RWPE1 (cell line): Measurements from ENCODE around the gene SCN2A.

Experiments used
- CTCF ChIA-PET: fragments of 350-600 bp; sonication (Branson Sonifier 250); formaldehyde crosslinking; extraction: SDS; loops from one replicate; lab custom pipeline; 2021; lab: Yijun Ruan, JAX
- POLR2A ChIA-PET: fragments of 400-600 bp; formaldehyde crosslinking; extraction: SDS; loops from one replicate; lab custom pipeline; 2020; ENCODE audit warnings: antibody characterized with exemption; ENCODE audit not compliant: low non-redundant PET; lab: Yijun Ruan, JAX
- DNase-seq: peaks from one replicate; pipeline ENCODE4 v3.0.0; 2012; ENCODE audit warnings: low spot score
- H3K27ac ChIP-seq: fragments of 450-650 bp; 2 replicates; pipeline ENCODE4 v1.5.1; 2017
- CTCF ChIP-seq: fragments of 450-650 bp; conservative IDR thresholded peaks from 2 replicates; pipeline ENCODE4 v1.5.1; 2017; ENCODE audit warnings: low read depth, mild to moderate bottlenecking

SCN2A gene

GRCh38 chr2:165219481-165219880 lies 19.7 kb upstream of the SCN2A start:
- no peak for TF ChIP-seq CTCF
- no peak overlapping the region for H3K27ac ChIP-seq
- CTCF ChIA-PET = interaction anchor here (0.8 to 1.2 kb wide), 2 partner anchors 205 to 227 kb away, joined by 4 to 5 read pairs; no protein-coding TSS in a partner anchor
- POLR2A ChIA-PET = interaction anchor here (0.7 kb wide), 1 partner anchor 164 kb away, joined by 5 read pairs; no protein-coding TSS in a partner anchor
- DNase-seq = no peak

DNA sequence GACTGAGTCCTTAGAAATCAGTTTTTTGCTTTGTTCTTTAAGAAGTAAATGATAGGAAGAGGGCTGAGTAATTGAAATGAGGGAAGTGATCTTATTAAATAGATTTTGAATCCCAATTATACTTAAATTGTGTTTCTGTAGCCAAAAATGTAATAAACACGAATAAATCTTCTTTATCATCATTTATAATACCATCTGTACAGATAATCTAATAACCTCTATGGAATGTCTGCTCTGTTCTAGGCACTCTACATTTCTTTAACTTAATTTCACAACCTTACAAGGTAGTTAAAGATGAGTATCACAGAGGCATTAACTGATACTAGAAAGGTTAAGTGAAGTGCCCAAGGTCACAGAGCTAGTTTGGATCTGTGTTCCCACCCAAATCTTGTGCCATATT lies 14.3 kb upstream of the SCN2A start:
- no peak overlapping the region for H3K27ac ChIP-seq
- DNase-seq = no peak
- ChIA-PET POLR2A (no interaction called here), CTCF (no interaction called here)
- TF ChIP-seq CTCF = no peak

GRCh38 chr2:165227571-165227970 lies 11.6 kb upstream of the SCN2A start:
- no peak for TF ChIP-seq CTCF
- POLR2A ChIA-PET = no interaction called here
- CTCF ChIA-PET = no interaction called here
- no peak overlapping the region for H3K27ac ChIP-seq
- no peak for DNase-seq

- TF ChIP-seq CTCF = no peak
- H3K27ac ChIP-seq = no peak overlapping the region
- DNase-seq = no peak
- CTCF ChIA-PET = interaction anchor here (1.2 kb wide), 1 partner anchor 16 kb away, joined by 4 read pairs; no protein-coding TSS in a partner anchor
- POLR2A ChIA-PET = no interaction called here
Measured at GRCh38 chr2:165237056-165237455, 2.2 kb upstream of the SCN2A start.

- TF ChIP-seq CTCF = no peak
- ChIA-PET POLR2A (no interaction called here), CTCF (interaction anchor here (1.1 to 1.2 kb wide), 2 partner anchors 14 to 245 kb away, joined by 3 to 4 read pairs; no protein-coding TSS in a partner anchor)
- no peak overlapping the region for H3K27ac ChIP-seq
- no peak for DNase-seq
Measured at GRCh38 chr2:165238295-165238694, 919 bp upstream of the SCN2A start.

DNA sequence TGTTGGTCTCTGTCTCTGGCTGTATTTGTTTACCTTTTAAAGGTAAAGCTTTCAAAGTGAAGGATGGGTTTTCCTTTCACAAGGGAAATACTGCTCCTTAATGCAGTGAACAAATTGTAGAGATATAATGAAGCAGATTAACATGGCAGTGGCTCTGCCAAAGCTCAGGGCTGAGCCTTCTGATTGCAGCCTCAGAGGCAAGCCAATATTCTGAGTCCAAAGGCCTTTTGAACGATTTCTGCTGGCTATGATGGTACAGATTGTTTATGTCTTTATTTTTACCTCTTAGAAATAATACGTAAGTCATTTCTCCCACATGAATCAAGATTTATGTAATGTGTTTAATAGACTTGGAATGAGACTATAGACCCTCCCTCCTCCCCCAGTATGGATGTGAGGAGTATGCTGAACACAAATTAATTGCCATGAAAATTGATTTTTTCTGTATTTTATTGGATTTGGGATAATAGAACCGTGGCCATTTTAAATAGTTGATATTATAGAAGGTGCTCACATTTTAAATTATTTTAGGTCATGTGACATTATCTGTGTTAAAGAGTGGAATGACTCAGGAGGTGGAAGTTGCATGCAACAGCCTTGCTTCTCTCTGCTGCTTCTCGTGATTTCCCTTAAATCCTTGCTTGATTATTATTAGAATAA lies 772 bp downstream of the SCN2A start:
- POLR2A ChIA-PET = no interaction called here
- DNase-seq = no peak
- TF ChIP-seq CTCF = no peak
- CTCF ChIA-PET = interaction anchor here (0.6 to 1.7 kb wide), 5 partner anchors 10 to 185 kb away, joined by 3 to 5 read pairs (median 5); no protein-coding TSS in a partner anchor
- H3K27ac ChIP-seq = no peak overlapping the region
